NCI-H1092 (cell line): ENCODE results near the gene HEATR5A.
A peak's percentile ranks its signal among the peaks of the same experiment; 100 is the strongest.
"Not testable (repeated sequence)": the region's sequence is repeated elsewhere in the genome, so short reads cannot be mapped to it uniquely, and the experiment has no call there.

Experiments
- DNase-seq: peaks from one replicate; lab custom pipeline; 2025; lab: John Stamatoyannopoulos, UW

The HEATR5A gene

GRCh38 chr14:31420319-31421111 is at the start of gene HEATR5A:
HEATR5A (minus strand) TSS chr14:31420550; CDS start chr14:31402975, 17,575 bp downstream.
- peak; percentile 90 for DNase-seq

GRCh38 chr14:31466554-31466953 is 46.2 kb upstream of the HEATR5A start:
- DNase-seq = no peak

- DNase-seq = no peak
Observed at GRCh38 chr14:31465111-31465510, 44.8 kb upstream of the HEATR5A start.

GRCh38 chr14:31462450-31462849 is 42.1 kb upstream of the HEATR5A start:
- not testable (repeated sequence) for DNase-seq

GRCh38 chr14:31461545-31461944 is 41.2 kb upstream of the HEATR5A start:
- no peak for DNase-seq

GRCh38 chr14:31457665-31458659 is 37.6 kb upstream of the HEATR5A start:
- DNase-seq = no peak

GRCh38 chr14:31456841-31457664 is 36.7 kb upstream of the HEATR5A start, which contains the start of gene DTD2:
DTD2 (minus strand) TSS chr14:31457506; CDS start chr14:31457393, 113 bp downstream.
- peak; percentile 98 for DNase-seq

- no peak for DNase-seq
Observed at GRCh38 chr14:31449971-31450610, 29.7 kb upstream of the HEATR5A start.

- DNase-seq = no peak
Observed at GRCh38 chr14:31449136-31449535, 28.8 kb upstream of the HEATR5A start.

- no peak for DNase-seq
Observed at GRCh38 chr14:31445703-31446102, 25.4 kb upstream of the HEATR5A start.

GRCh38 chr14:31442284-31442683 is 21.9 kb upstream of the HEATR5A start:
- no peak for DNase-seq

- no peak for DNase-seq
Observed at GRCh38 chr14:31441273-31442111, 21.1 kb upstream of the HEATR5A start.

- no peak for DNase-seq
Observed at GRCh38 chr14:31440280-31440679, 19.9 kb upstream of the HEATR5A start.

GRCh38 chr14:31439561-31439960 is 19.2 kb upstream of the HEATR5A start:
- DNase-seq = no peak

GRCh38 chr14:31437045-31437691 is 16.8 kb upstream of the HEATR5A start:
- not testable (repeated sequence) for DNase-seq

- DNase-seq = no peak
Observed at GRCh38 chr14:31435276-31435675, 14.9 kb upstream of the HEATR5A start.

- DNase-seq = no peak
Observed at GRCh38 chr14:31430634-31431264, 10.4 kb upstream of the HEATR5A start.

GRCh38 chr14:31429791-31430190 is 9.4 kb upstream of the HEATR5A start:
- no peak for DNase-seq

- DNase-seq = no peak
Observed at GRCh38 chr14:31428011-31428410, 7.7 kb upstream of the HEATR5A start.
